ENCODE measurements around the gene SFMBT1.

Gene SFMBT1, protein sequence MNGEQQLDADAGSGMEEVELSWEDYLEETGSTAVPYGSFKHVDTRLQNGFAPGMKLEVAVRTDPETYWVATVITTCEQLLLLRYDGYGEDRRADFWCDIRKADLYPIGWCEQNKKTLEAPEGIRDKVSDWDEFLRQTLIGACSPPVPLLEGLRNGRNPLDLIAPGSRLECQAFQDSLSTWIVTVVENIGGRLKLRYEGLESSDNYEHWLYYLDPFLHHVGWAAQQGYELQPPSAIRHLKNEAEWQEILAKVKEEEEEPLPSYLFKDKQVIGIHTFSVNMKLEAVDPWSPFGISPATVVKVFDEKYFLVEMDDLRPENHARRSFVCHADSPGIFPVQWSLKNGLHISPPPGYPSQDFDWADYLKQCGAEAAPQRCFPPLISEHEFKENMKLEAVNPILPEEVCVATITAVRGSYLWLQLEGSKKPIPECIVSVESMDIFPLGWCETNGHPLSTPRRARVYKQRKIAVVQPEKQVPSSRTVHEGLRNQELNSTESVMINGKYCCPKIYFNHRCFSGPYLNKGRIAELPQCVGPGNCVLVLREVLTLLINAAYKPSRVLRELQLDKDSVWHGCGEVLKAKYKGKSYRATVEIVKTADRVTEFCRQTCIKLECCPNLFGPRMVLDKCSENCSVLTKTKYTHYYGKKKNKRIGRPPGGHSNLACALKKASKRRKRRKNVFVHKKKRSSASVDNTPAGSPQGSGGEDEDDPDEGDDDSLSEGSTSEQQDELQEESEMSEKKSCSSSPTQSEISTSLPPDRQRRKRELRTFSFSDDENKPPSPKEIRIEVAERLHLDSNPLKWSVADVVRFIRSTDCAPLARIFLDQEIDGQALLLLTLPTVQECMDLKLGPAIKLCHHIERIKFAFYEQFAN

GRCh38 chr3:53045518-53046170, at the start of gene SFMBT1:
Gene SFMBT1, minus strand, starts transcription at chr3:53046073. Its CDS starts 76,945 bp downstream, at chr3:52969128.
- peak within 1 kb of the TSS; percentile 80 for H2AFZ ChIP-seq (ENCODE audit: low read depth, low read length, severe bottlenecking)
- TF ChIP-seq, protein P1, sequence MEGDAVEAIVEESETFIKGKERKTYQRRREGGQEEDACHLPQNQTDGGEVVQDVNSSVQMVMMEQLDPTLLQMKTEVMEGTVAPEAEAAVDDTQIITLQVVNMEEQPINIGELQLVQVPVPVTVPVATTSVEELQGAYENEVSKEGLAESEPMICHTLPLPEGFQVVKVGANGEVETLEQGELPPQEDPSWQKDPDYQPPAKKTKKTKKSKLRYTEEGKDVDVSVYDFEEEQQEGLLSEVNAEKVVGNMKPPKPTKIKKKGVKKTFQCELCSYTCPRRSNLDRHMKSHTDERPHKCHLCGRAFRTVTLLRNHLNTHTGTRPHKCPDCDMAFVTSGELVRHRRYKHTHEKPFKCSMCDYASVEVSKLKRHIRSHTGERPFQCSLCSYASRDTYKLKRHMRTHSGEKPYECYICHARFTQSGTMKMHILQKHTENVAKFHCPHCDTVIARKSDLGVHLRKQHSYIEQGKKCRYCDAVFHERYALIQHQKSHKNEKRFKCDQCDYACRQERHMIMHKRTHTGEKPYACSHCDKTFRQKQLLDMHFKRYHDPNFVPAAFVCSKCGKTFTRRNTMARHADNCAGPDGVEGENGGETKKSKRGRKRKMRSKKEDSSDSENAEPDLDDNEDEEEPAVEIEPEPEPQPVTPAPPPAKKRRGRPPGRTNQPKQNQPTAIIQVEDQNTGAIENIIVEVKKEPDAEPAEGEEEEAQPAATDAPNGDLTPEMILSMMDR (IDR thresholded peaks at IDR 0.05; ENCODE audit: insufficient read depth, low read length, poor library complexity, severe bottlenecking), result no peak
- no peak for TF ChIP-seq EZH2phosphoT487 (conservative IDR thresholded peaks at IDR 0.05; ENCODE audit: low read length)
- no peaks in the 10 kb centered on the region for H3K9me3 ChIP-seq (ENCODE audit: insufficient read depth, low read length)
- H3K9me2 ChIP-seq (replicated peaks; ENCODE audit: insufficient read depth, low read length), result no peaks in the 10 kb centered on the region
- H3K4me3 ChIP-seq (ENCODE audit: insufficient read depth, low read length, poor library complexity, severe bottlenecking), result peak within 1 kb of the TSS; percentile 91
- peak within 1 kb of the TSS; percentile 80 for H3K4me2 ChIP-seq (ENCODE audit: low read depth, low read length, poor library complexity, severe bottlenecking)
- H3K9ac ChIP-seq (ENCODE audit: low read length), result peak within 1 kb of the TSS; percentile 91
- H3K27me3 ChIP-seq (ENCODE audit: low read length), result no peaks in the 10 kb centered on the region
- peaks cover 27% of the 10 kb centered on the region for H3F3A ChIP-seq (ENCODE audit: insufficient read depth)
- H3K27ac ChIP-seq (ENCODE audit: low read depth, low read length), result peak within 1 kb of the TSS; percentile 73
- H3K36me3 ChIP-seq (ENCODE audit: low read length), result no peaks in the 10 kb centered on the region
- H3K79me2 ChIP-seq (ENCODE audit: insufficient read depth, low read length), result peaks cover 36% of the 10 kb centered on the region
- H4K20me1 ChIP-seq (ENCODE audit: low read depth, low read length), result peaks cover 23% of the 10 kb centered on the region; the same call in 1 of the 2 replicates

DNA sequence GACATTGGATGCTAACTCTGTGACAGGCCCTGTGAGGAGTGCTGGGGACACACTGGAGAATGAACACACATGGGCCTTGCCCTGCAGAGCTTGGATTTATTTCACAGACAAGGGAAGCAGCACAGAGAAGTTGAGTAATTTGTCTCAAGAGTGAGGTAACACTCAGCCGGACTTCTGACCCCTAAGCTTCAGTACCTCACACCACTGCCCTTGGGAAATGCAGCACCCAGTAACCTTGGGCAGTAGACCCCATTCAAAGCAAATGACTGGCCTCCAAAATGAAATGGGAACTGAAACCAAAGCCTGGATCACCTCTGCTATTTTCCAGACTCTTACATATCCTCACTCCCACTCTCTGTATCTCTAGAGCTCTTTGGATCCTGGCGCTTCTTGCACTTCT, 47.1 kb upstream of the SFMBT1 start:
- Histone ChIP-seq H3K9me2 (replicated peaks; ENCODE audit: insufficient read depth, low read length) (no peaks in the 10 kb centered on the region), H3K9me3 (ENCODE audit: insufficient read depth, low read length) (no peaks in the 10 kb centered on the region), H3K36me3 (ENCODE audit: low read length) (0 out of 2 replicates have a peak, but pooled peaks cover 3% of the 10 kb centered on the region), H3K27ac (ENCODE audit: low read depth, low read length) (no peak overlapping the region), H3K4me2 (ENCODE audit: low read depth, low read length, poor library complexity, severe bottlenecking) (no peak overlapping the region), H3K79me2 (ENCODE audit: insufficient read depth, low read length) (no peaks in the 10 kb centered on the region), H3F3A (ENCODE audit: insufficient read depth) (no peaks in the 10 kb centered on the region), H3K27me3 (ENCODE audit: low read length) (no peaks in the 10 kb centered on the region), H2AFZ (ENCODE audit: low read depth, low read length, severe bottlenecking) (no peak overlapping the region), H3K9ac (ENCODE audit: low read length) (no peak overlapping the region), H3K4me3 (ENCODE audit: insufficient read depth, low read length, poor library complexity, severe bottlenecking) (no peak overlapping the region), H4K20me1 (ENCODE audit: low read depth, low read length) (no peaks in the 10 kb centered on the region)
- no peak for TF ChIP-seq EZH2phosphoT487 (conservative IDR thresholded peaks at IDR 0.05; ENCODE audit: low read length)
- TF ChIP-seq, protein P1 (IDR thresholded peaks at IDR 0.05; ENCODE audit: insufficient read depth, low read length, poor library complexity, severe bottlenecking), result no peak

GRCh38 chr3:53092216-53092615, 46.3 kb upstream of the SFMBT1 start:
- 0 out of 2 replicates have a peak, but pooled peaks cover 3% of the 10 kb centered on the region for H3K36me3 ChIP-seq (ENCODE audit: low read length)
- no peak overlapping the region for H2AFZ ChIP-seq (ENCODE audit: low read depth, low read length, severe bottlenecking)
- H3K9me3 ChIP-seq (ENCODE audit: insufficient read depth, low read length), result no peaks in the 10 kb centered on the region
- no peaks in the 10 kb centered on the region for H4K20me1 ChIP-seq (ENCODE audit: low read depth, low read length)
- TF ChIP-seq EZH2phosphoT487 (conservative IDR thresholded peaks at IDR 0.05; ENCODE audit: low read length), result no peak
- TF ChIP-seq, protein P1 (IDR thresholded peaks at IDR 0.05; ENCODE audit: insufficient read depth, low read length, poor library complexity, severe bottlenecking), result no peak
- H3K79me2 ChIP-seq (ENCODE audit: insufficient read depth, low read length), result no peaks in the 10 kb centered on the region
- no peak overlapping the region for H3K4me3 ChIP-seq (ENCODE audit: insufficient read depth, low read length, poor library complexity, severe bottlenecking)
- H3K27me3 ChIP-seq (ENCODE audit: low read length), result no peaks in the 10 kb centered on the region
- no peak overlapping the region for H3K9ac ChIP-seq (ENCODE audit: low read length)
- no peak overlapping the region for H3K27ac ChIP-seq (ENCODE audit: low read depth, low read length)
- no peak overlapping the region for H3K4me2 ChIP-seq (ENCODE audit: low read depth, low read length, poor library complexity, severe bottlenecking)
- H3F3A ChIP-seq (ENCODE audit: insufficient read depth), result no peaks in the 10 kb centered on the region
- no peaks in the 10 kb centered on the region for H3K9me2 ChIP-seq (replicated peaks; ENCODE audit: insufficient read depth, low read length)

Data from SU-DHL-6 (cell line).